Stomach (tissue), 4 donors: ENCODE measurements around the gene GCNA.

ENCODE experiments used
- EP300 ChIP-seq: sonication (generic); formaldehyde crosslinking; IDR thresholded peaks from one replicate; pipeline ENCODE4 v1.6.1; 2017; ENCODE audit warnings: antibody characterized with exemption
- POLR2A ChIP-seq, 4 donors: fragments of 450-650 bp; IDR thresholded peaks; one replicate each; pipeline ENCODE4 v1.6.1; 2016; ENCODE audit warnings: antibody characterized with exemption in 4 of 4, control low read depth in 2 of 4, mild to moderate bottlenecking in 1 of 4, moderate library complexity in 1 of 4
- POLR2AphosphoS5 ChIP-seq, 3 donors: sonication (generic); formaldehyde crosslinking; IDR thresholded peaks; one replicate each; pipeline ENCODE4 v1.6.1; 2016; ENCODE audit warnings: antibody characterized with exemption in 3 of 3
- TF ChIP-seq, protein P1 (sequence below), 7 experiments: fragments of 450-650 bp in 4 of 7; fragments of 200-600 bp in 3 of 7; sonication (generic) in 3 of 7; IDR thresholded peaks; one replicate each; pipeline ENCODE4 v1.5.1; 2016 to 2019; ENCODE audit warnings: antibody characterized with exemption in 7 of 7, control low read depth in 2 of 7, mild to moderate bottlenecking in 1 of 7

- TF ChIP-seq, protein P1, sequence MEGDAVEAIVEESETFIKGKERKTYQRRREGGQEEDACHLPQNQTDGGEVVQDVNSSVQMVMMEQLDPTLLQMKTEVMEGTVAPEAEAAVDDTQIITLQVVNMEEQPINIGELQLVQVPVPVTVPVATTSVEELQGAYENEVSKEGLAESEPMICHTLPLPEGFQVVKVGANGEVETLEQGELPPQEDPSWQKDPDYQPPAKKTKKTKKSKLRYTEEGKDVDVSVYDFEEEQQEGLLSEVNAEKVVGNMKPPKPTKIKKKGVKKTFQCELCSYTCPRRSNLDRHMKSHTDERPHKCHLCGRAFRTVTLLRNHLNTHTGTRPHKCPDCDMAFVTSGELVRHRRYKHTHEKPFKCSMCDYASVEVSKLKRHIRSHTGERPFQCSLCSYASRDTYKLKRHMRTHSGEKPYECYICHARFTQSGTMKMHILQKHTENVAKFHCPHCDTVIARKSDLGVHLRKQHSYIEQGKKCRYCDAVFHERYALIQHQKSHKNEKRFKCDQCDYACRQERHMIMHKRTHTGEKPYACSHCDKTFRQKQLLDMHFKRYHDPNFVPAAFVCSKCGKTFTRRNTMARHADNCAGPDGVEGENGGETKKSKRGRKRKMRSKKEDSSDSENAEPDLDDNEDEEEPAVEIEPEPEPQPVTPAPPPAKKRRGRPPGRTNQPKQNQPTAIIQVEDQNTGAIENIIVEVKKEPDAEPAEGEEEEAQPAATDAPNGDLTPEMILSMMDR (IDR thresholded peaks at IDR 0.05): peak in 4 of 7 experiments; percentile 46 to 56 (median 52)
- TF ChIP-seq POLR2A (IDR thresholded peaks at IDR 0.05) (no peak), EP300 (no peak), POLR2AphosphoS5 (IDR thresholded peaks at IDR 0.05) (no peak)
These were observed 74.2 kb downstream of the GCNA start for GRCh38 chrX:71652405-71652804.
